ENCODE measurements around the gene SMCHD1. TPM values are rescaled to one million over a fixed set of nuclear protein-coding genes. Genes with fewer than 3 reads are reported as not detected.

SMCHD1 gene
- total RNA-seq, 2 experiments from 2014 or later = 357 to 359 TPM

GRCh38 chr18:2853173-2853925 is 197.8 kb downstream of the SMCHD1 start:
- DNase-seq = no peak

GRCh38 chr18:2853926-2854664 is 198.6 kb downstream of the SMCHD1 start:
- H3K36me3 Mint-ChIP-seq (ENCODE audit: low read depth) = no peaks in the 10 kb centered on the region

More at GRCh38 chr18:2853173-2853925, 197.8 kb downstream of the SMCHD1 start:
- Mint-ChIP-seq H3K4me1 (ENCODE audit: low read depth) (peaks cover 11% of the 10 kb centered on the region), H3K9me3 (no peaks in the 10 kb centered on the region), H3K4me3 (no peak overlapping the region), H3K36me3 (ENCODE audit: low read depth) (no peaks in the 10 kb centered on the region), H3K27me3 (peaks cover 45% of the 10 kb centered on the region), H3K27ac (no peak overlapping the region)
- Histone ChIP-seq H3K9me3 (ENCODE audit: control insufficient read depth in 1 of 2, insufficient read depth in 1 of 2, low read length in 2 of 2) (no peaks in the 10 kb centered on the region), H3K36me3 (ENCODE audit: insufficient read depth, low read length) (no peaks in the 10 kb centered on the region), H3K4me1 (ENCODE audit: insufficient read depth, low read length) (peaks cover 7% of the 10 kb centered on the region), H3K27ac (ENCODE audit: low read depth in 1 of 2, low read length in 2 of 2) (no peak overlapping the region), H3K4me3 (ENCODE audit: low read length) (no peak overlapping the region), H3K27me3 (ENCODE audit: control insufficient read depth in 1 of 2, insufficient read depth in 2 of 2, low read length in 2 of 2) (peaks cover 28 to 33% of the 10 kb centered on the region in 2 experiments)
- CTCF ChIA-PET = no interaction called here
- POLR2A ChIA-PET = no interaction called here
- no peak for TF ChIP-seq CTCF (IDR thresholded peaks at IDR 0.05)
- ATAC-seq (ENCODE audit: poor library complexity) = no peak
- intact Hi-C loops (cut with DNase I, micrococcal nuclease) = no loop called here

More at GRCh38 chr18:2853926-2854664, 198.6 kb downstream of the SMCHD1 start:
- Histone ChIP-seq H3K9me3 (ENCODE audit: control insufficient read depth in 1 of 2, insufficient read depth in 1 of 2, low read length in 2 of 2) (no peaks in the 10 kb centered on the region), H3K27me3 (ENCODE audit: control insufficient read depth in 1 of 2, insufficient read depth in 2 of 2, low read length in 2 of 2) (peaks cover 22 to 26% of the 10 kb centered on the region in 2 experiments), H3K4me1 (ENCODE audit: insufficient read depth, low read length) (peaks cover 3% of the 10 kb centered on the region), H3K27ac (ENCODE audit: low read depth in 1 of 2, low read length in 2 of 2) (no peak overlapping the region), H3K36me3 (ENCODE audit: insufficient read depth, low read length) (no peaks in the 10 kb centered on the region), H3K4me3 (ENCODE audit: low read length) (no peak overlapping the region)
- intact Hi-C loops (cut with DNase I, micrococcal nuclease) = no loop called here
- peaks cover 7% of the 10 kb centered on the region for H3K4me1 Mint-ChIP-seq (ENCODE audit: low read depth)
- DNase-seq (no peak), ATAC-seq (ENCODE audit: poor library complexity) (no peak)
- TF ChIP-seq CTCF (IDR thresholded peaks at IDR 0.05) = no peak
- H3K27ac Mint-ChIP-seq = no peak overlapping the region
- peaks cover 38% of the 10 kb centered on the region for H3K27me3 Mint-ChIP-seq
- H3K9me3 Mint-ChIP-seq = no peaks in the 10 kb centered on the region
- ChIA-PET CTCF (no interaction called here), POLR2A (no interaction called here)
- no peak overlapping the region for H3K4me3 Mint-ChIP-seq

Other genes starting within 250 kb of the SMCHD1 start
- 10 to 100 TPM in 1 of 2 experiments, 1 to 10 TPM in 1; 6.5 to 10.4 TPM for gene METTL4, start 84.2 kb upstream of the SMCHD1 start, total RNA-seq
- 1 to 10 TPM; 6.3 to 7.5 TPM for gene NDC80, start 84.2 kb upstream of the SMCHD1 start, total RNA-seq
- gene EMILIN2, start 191.3 kb downstream of the SMCHD1 start, total RNA-seq = 1 to 10 TPM; 3.2 to 3.3 TPM